GM19397 (cell line): ENCODE data around the gene NCAM1.

Experiments
- ATAC-seq: cut with Tn5 transposase; IDR thresholded peaks from one replicate; pipeline ENCODE4 v1.9.1; 2021; ENCODE audit warnings: mild to moderate bottlenecking, moderate library complexity; ENCODE audit not compliant: unreplicated experiment

The NCAM1 gene

GRCh38 chr11:113166280-113166679 lies 205.1 kb downstream of the NCAM1 start:
- no peak for ATAC-seq

GRCh38 chr11:113167599-113167998 lies 206.4 kb downstream of the NCAM1 start:
- ATAC-seq = no peak

GRCh38 chr11:113168354-113169342 lies 207.4 kb downstream of the NCAM1 start:
- ATAC-seq = no peak

- no peak for ATAC-seq
Measured at GRCh38 chr11:113172382-113172951, 211.2 kb downstream of the NCAM1 start.

GRCh38 chr11:113173126-113173525 lies 211.9 kb downstream of the NCAM1 start:
- ATAC-seq = no peak

- no peak for ATAC-seq
Measured at GRCh38 chr11:113174882-113175281, 213.7 kb downstream of the NCAM1 start.

GRCh38 chr11:113176599-113177360 lies 215.6 kb downstream of the NCAM1 start:
- no peak for ATAC-seq

GRCh38 chr11:113177671-113178070 lies 216.5 kb downstream of the NCAM1 start:
- no peak for ATAC-seq

GRCh38 chr11:113178381-113179070 lies 217.3 kb downstream of the NCAM1 start:
- ATAC-seq = no peak

GRCh38 chr11:113179181-113179704 lies 218.0 kb downstream of the NCAM1 start:
- ATAC-seq = no peak

- ATAC-seq = no peak
Measured at GRCh38 chr11:113181094-113181493, 219.9 kb downstream of the NCAM1 start.

- ATAC-seq = no peak
Measured at GRCh38 chr11:113182288-113182687, 221.1 kb downstream of the NCAM1 start.

GRCh38 chr11:113184498-113184897 lies 223.3 kb downstream of the NCAM1 start:
- ATAC-seq = no peak

- no peak for ATAC-seq
Measured at GRCh38 chr11:113188371-113188834, 227.2 kb downstream of the NCAM1 start.

GRCh38 chr11:113189909-113190667 lies 228.9 kb downstream of the NCAM1 start:
- ATAC-seq = no peak

GRCh38 chr11:113192121-113192925 lies 231.1 kb downstream of the NCAM1 start:
- no peak for ATAC-seq

GRCh38 chr11:113193016-113193415 lies 231.8 kb downstream of the NCAM1 start:
- no peak for ATAC-seq

GRCh38 chr11:113193946-113194345 lies 232.7 kb downstream of the NCAM1 start:
- ATAC-seq = no peak

- no peak for ATAC-seq
Measured at GRCh38 chr11:113195728-113196127, 234.5 kb downstream of the NCAM1 start.
